Endodermal cell (in vitro differentiated cells): Measurements from ENCODE around the gene SMIM5. TPM values are rescaled to one million over a fixed set of nuclear protein-coding genes. Genes with fewer than 3 reads are reported as not detected.
A peak's percentile ranks its signal among the peaks of the same experiment; 100 is the strongest.

Experiments
- DNase-seq: peaks from one replicate; pipeline ENCODE4 v3.0.0-alpha.2; 2017
- H3K27ac ChIP-seq: 2 replicates; pipeline ENCODE4 v1.5.1; 2013; ENCODE audit warnings: mild to moderate bottlenecking, low read depth, low read length, moderate library complexity
- H3K27me3 ChIP-seq: 2 replicates; pipeline ENCODE4 v1.6.1; 2013; ENCODE audit warnings: mild to moderate bottlenecking, low read length, moderate library complexity; ENCODE audit not compliant: insufficient read depth, control insufficient read depth, poor library complexity, severe bottlenecking
- H3K36me3 ChIP-seq: 2 replicates; pipeline ENCODE4 v1.7.0; 2013; ENCODE audit warnings: mild to moderate bottlenecking, low read length, moderate library complexity; ENCODE audit not compliant: control insufficient read depth, insufficient read depth
- H3K4me1 ChIP-seq: one replicate; pipeline ENCODE4 v1.7.0; 2013; ENCODE audit warnings: low read length; ENCODE audit not compliant: control insufficient read depth, insufficient read depth
- H3K4me3 ChIP-seq: 2 replicates; pipeline ENCODE4 v1.5.1; 2013; ENCODE audit warnings: mild to moderate bottlenecking, low read length, moderate library complexity
- H3K9ac ChIP-seq: 2 replicates; pipeline ENCODE4 v1.6.1; 2013; ENCODE audit warnings: mild to moderate bottlenecking, low read length, moderate library complexity; ENCODE audit not compliant: poor library complexity, severe bottlenecking; ENCODE audit errors: extremely low read depth
- H3K9me3 ChIP-seq: 2 replicates; pipeline ENCODE4 v1.6.1; 2013; ENCODE audit warnings: mild to moderate bottlenecking, low read length, moderate library complexity; ENCODE audit not compliant: control insufficient read depth
- H3K27ac Mint-ChIP-seq: 2 replicates; pipeline ENCODE4 v1.8.0; 2020; ENCODE audit warnings: mixed read lengths
- H3K27me3 Mint-ChIP-seq: 2 replicates; pipeline ENCODE4 v1.8.0; 2021; ENCODE audit warnings: mild to moderate bottlenecking, mixed read lengths; ENCODE audit not compliant: insufficient read depth
- H3K36me3 Mint-ChIP-seq: 2 replicates; pipeline ENCODE4 v1.8.0; 2020; ENCODE audit warnings: low read depth, mixed read lengths
- H3K4me1 Mint-ChIP-seq: 2 replicates; pipeline ENCODE4 v1.8.0; 2020; ENCODE audit warnings: mixed read lengths
- H3K4me3 Mint-ChIP-seq: 2 replicates; pipeline ENCODE4 v1.8.0; 2020; ENCODE audit warnings: mild to moderate bottlenecking, moderate library complexity, mixed read lengths
- H3K9me3 Mint-ChIP-seq: 2 replicates; pipeline ENCODE4 v1.8.0; 2020; ENCODE audit warnings: mild to moderate bottlenecking, mixed read lengths
- CTCF ChIP-seq: fragments of 200-600 bp; sonication (generic); conservative IDR thresholded peaks from 2 replicates; pipeline ENCODE4 v1.5.0; 2021; ENCODE audit warnings: antibody characterized with exemption, mild to moderate bottlenecking
- WGBS, 2 experiments: methylation state at CpG; one replicate each; pipeline versions ENCODE4 v1.1.5 to v1.1.7; 2013; ENCODE audit warnings: missing lambda C conversion rate in 2 of 2, mixed read lengths in 1 of 2; ENCODE audit not compliant: insufficient coverage in 1 of 2, insufficient read length in 1 of 2; 5-methylcytosine and 5-hydroxymethylcytosine counted together
- total RNA-seq, 2 donors: library from RNA; stranded (reverse); fragmentation: NEBNext Ultra II Directional in 1 of 2; extraction: Animal tissue kit (Norgen Biotek cat#: 25700) in 1 of 2; gene quantifications; 2 replicates in 1 of 2; 3 replicates in 1 of 2; pipeline ENCODE4 v1.2.1, GENCODE V29; 2021

The SMIM5 gene
- total RNA-seq, 2 donors from 2014 or later = 0.40 TPM; not detected in 1

- Mint-ChIP-seq H3K27me3 (no peaks in the 10 kb centered on the region), H3K4me1 (peaks cover 16% of the 10 kb centered on the region), H3K27ac (peak overlapping the region; percentile 35), H3K4me3 (peak overlapping the region; percentile 18), H3K9me3 (no peaks in the 10 kb centered on the region), H3K36me3 (peaks cover 4% of the 10 kb centered on the region)
- DNase-seq = peak; percentile 100
- H3K9ac ChIP-seq = no peak overlapping the region
- no peaks in the 10 kb centered on the region for H3K27me3 ChIP-seq
- H3K27ac ChIP-seq = peak overlapping the region; percentile 76
- no peaks in the 10 kb centered on the region for H3K9me3 ChIP-seq
- peak; percentile 81 for TF ChIP-seq CTCF
- WGBS, 2 experiments = 27 to 30% methylated on average over 20 to 27 of the region's 27 CpGs
- peaks cover 9% of the 10 kb centered on the region for H3K36me3 ChIP-seq
- peaks cover 8% of the 10 kb centered on the region for H3K4me1 ChIP-seq
- H3K4me3 ChIP-seq = no peak overlapping the region
These were observed 497 bp downstream of the SMIM5 start for GRCh38 chr17:75633486-75634375.

GRCh38 chr17:75634376-75634740 is 1.1 kb downstream of the SMIM5 start:
- DNase-seq = no peak
- peaks cover 8% of the 10 kb centered on the region for H3K4me1 ChIP-seq
- no peaks in the 10 kb centered on the region for H3K9me3 ChIP-seq
- H3K4me3 Mint-ChIP-seq = no peak overlapping the region
- peaks cover 4% of the 10 kb centered on the region for H3K36me3 Mint-ChIP-seq
- no peaks in the 10 kb centered on the region for H3K9me3 Mint-ChIP-seq
- H3K27me3 Mint-ChIP-seq = no peaks in the 10 kb centered on the region
- H3K27ac ChIP-seq = peak overlapping the region; percentile 76
- H3K27me3 ChIP-seq = no peaks in the 10 kb centered on the region
- no peak for TF ChIP-seq CTCF
- peaks cover 10% of the 10 kb centered on the region for H3K36me3 ChIP-seq
- H3K4me3 ChIP-seq = no peak overlapping the region
- H3K4me1 Mint-ChIP-seq = peaks cover 16% of the 10 kb centered on the region
- H3K9ac ChIP-seq = no peak overlapping the region
- H3K27ac Mint-ChIP-seq = peak overlapping the region; percentile 55
- 71 to 84% methylated on average over 7 to 9 of the region's 9 CpGs for WGBS, 2 experiments

DNA sequence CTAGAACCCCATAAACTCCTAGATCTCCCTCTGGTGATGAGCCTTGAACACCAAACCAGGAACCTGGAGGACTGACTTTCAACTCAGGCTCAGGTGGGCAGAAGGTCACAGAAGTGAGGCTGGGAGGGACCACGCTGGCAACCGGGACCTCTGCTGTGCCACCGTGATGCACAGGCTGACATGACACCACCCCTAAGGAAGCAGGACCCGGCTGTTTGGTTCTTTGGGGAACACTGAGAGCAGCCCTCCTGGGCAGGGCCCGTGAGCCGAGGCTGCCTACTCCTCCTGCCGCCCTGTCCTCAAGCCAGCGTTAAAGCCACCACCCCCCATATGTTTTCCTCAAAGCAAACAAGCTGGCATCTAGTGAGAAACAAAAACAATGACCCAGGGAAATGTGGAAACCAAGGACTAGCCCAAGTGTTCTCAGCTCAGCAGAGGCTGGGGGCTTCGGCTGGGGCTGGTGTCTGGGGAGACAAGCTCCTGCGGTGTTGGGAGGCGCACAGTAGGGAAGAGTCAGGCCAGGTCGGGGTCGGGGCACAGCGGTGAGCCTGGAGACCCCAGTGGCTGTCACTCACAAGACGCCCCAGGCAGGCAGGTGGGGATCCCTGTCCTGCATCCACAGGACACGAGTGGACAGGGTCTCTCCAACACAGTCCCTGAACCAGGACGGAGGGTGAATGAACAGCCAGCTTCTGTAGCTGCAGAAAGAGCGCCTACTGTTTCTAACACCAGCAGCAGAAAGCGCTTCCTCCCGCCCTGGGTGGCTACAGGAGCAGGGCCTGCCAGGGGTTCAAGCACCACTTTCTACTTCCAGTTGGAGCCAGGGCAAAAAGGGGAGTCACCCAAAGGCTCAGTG is 1.7 kb downstream of the SMIM5 start:
- WGBS, 2 experiments = 86 to 87% methylated on average over 14 to 20 of the region's 20 CpGs
- peak overlapping the region; percentile 55 for H3K27ac Mint-ChIP-seq

More for the DNA sequence above, 1.7 kb downstream of the SMIM5 start:
- H3K36me3 Mint-ChIP-seq = peaks cover 4% of the 10 kb centered on the region
- no peaks in the 10 kb centered on the region for H3K27me3 ChIP-seq
- no peak overlapping the region for H3K9ac ChIP-seq
- H3K27ac ChIP-seq = peak overlapping the region; percentile 76
- no peaks in the 10 kb centered on the region for H3K27me3 Mint-ChIP-seq
- H3K4me1 ChIP-seq = peaks cover 8% of the 10 kb centered on the region
- H3K4me3 ChIP-seq = no peak overlapping the region
- H3K9me3 ChIP-seq = no peaks in the 10 kb centered on the region
- H3K9me3 Mint-ChIP-seq = no peaks in the 10 kb centered on the region
- TF ChIP-seq CTCF = no peak
- H3K4me1 Mint-ChIP-seq = peaks cover 16% of the 10 kb centered on the region
- no peak for DNase-seq
- no peak overlapping the region for H3K4me3 Mint-ChIP-seq
- peaks cover 10% of the 10 kb centered on the region for H3K36me3 ChIP-seq
